Measurements from ENCODE around the gene SH3GL2. TPM values are rescaled to one million over a fixed set of nuclear protein-coding genes. Genes with fewer than 3 reads are reported as not detected.

The SH3GL2 gene
- total RNA-seq, 1 donor from 2014 or later: 3.2 TPM

DNA sequence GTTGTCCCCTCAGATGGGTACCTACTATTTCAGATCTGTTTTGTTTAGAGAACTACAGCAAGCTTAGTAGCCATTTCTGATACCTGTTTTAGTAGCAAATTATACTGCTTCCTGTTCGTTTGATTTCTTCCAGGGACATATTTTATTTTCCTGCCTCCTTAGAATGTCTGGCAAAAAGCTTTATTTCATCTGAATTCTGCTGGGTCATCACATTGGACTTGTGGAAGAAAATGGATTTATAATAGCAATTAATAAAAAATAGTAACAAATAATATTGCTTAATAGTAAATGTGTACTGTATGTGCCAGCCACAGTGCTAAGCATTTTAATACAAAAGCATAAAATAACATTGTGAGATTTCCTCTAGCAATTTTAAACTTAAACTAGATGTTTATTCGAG lies 79.4 kb downstream of the SH3GL2 start:
- intact Hi-C loops (cut with DNase I): no loop called here
- H3K27ac ChIP-seq: no peak overlapping the region
- no peak for ATAC-seq
- H3K36me3 ChIP-seq: no peaks in the 10 kb centered on the region
- no peaks in the 10 kb centered on the region for H3K9me3 ChIP-seq
- TF ChIP-seq, protein P1, sequence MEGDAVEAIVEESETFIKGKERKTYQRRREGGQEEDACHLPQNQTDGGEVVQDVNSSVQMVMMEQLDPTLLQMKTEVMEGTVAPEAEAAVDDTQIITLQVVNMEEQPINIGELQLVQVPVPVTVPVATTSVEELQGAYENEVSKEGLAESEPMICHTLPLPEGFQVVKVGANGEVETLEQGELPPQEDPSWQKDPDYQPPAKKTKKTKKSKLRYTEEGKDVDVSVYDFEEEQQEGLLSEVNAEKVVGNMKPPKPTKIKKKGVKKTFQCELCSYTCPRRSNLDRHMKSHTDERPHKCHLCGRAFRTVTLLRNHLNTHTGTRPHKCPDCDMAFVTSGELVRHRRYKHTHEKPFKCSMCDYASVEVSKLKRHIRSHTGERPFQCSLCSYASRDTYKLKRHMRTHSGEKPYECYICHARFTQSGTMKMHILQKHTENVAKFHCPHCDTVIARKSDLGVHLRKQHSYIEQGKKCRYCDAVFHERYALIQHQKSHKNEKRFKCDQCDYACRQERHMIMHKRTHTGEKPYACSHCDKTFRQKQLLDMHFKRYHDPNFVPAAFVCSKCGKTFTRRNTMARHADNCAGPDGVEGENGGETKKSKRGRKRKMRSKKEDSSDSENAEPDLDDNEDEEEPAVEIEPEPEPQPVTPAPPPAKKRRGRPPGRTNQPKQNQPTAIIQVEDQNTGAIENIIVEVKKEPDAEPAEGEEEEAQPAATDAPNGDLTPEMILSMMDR (IDR thresholded peaks at IDR 0.05): no peak
- H3K4me1 ChIP-seq: no peaks in the 10 kb centered on the region
- DNase-seq: no peak
- H3K27me3 ChIP-seq: no peaks in the 10 kb centered on the region
- no peak overlapping the region for H3K4me3 ChIP-seq

DNA sequence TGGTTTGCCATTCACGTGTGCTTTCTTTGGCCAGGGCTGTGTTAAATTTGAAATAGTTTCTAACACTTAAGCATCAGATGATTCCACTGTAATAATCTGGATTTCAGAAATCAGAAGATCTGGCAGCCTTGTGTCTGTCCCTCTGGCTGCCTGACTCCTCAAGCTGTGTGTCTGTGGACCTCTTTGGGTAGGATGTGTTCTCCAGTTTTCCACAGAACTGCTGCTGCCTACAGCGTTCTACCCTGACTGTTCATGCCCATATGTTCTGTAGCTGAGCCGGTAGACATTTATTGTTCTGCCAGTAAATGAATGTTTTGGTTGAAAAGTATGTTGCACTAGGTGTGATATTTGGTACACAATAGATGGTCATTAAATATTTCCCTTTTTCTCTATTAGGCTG lies 81.3 kb downstream of the SH3GL2 start:
- TF ChIP-seq, protein P1 (IDR thresholded peaks at IDR 0.05): no peak
- Histone ChIP-seq H3K36me3 (no peaks in the 10 kb centered on the region), H3K4me1 (no peaks in the 10 kb centered on the region), H3K27ac (no peak overlapping the region), H3K27me3 (no peaks in the 10 kb centered on the region), H3K9me3 (no peaks in the 10 kb centered on the region), H3K4me3 (no peak overlapping the region)
- DNase-seq (no peak), ATAC-seq (no peak)
- intact Hi-C loops (cut with DNase I): no loop called here

- Histone ChIP-seq H3K4me1 (no peaks in the 10 kb centered on the region), H3K9me3 (no peaks in the 10 kb centered on the region), H3K27ac (no peak overlapping the region), H3K4me3 (no peak overlapping the region), H3K36me3 (no peaks in the 10 kb centered on the region), H3K27me3 (no peaks in the 10 kb centered on the region)
- no peak for ATAC-seq
- intact Hi-C loops (cut with DNase I): no loop called here
- DNase-seq: no peak
- TF ChIP-seq, protein P1 (IDR thresholded peaks at IDR 0.05): no peak
These were observed 86.6 kb downstream of the SH3GL2 start for GRCh38 chr9:17665450-17665849.

- H3K4me3 ChIP-seq: no peak overlapping the region
- intact Hi-C loops (cut with DNase I): no loop called here
- H3K27ac ChIP-seq: no peak overlapping the region
- H3K4me1 ChIP-seq: no peaks in the 10 kb centered on the region
- H3K27me3 ChIP-seq: no peaks in the 10 kb centered on the region
- ATAC-seq (no peak), DNase-seq (no peak)
- TF ChIP-seq, protein P1 (IDR thresholded peaks at IDR 0.05): no peak
- no peaks in the 10 kb centered on the region for H3K9me3 ChIP-seq
- H3K36me3 ChIP-seq: no peaks in the 10 kb centered on the region
These were observed 90.3 kb downstream of the SH3GL2 start for GRCh38 chr9:17669206-17669605.

DNA sequence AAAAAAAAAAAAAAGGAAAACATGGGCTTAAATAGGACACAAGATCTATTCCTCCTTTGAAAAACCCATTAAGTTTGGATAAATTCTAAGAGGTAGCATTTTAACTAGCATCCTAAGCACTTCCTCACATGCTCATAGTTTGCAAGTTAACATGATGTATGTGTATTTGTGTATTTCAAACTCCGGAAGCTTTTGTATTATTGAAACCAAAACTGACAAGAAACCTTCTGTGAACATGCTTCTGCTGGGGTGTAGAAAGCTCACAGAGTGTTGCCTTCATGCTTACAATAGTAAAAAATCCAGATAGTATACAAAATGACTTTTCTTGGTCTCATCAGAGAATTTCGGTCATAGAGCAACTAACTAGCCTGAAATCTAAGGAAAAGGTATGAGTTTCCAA lies 103.8 kb downstream of the SH3GL2 start:
- intact Hi-C loops (cut with DNase I): no loop called here
- no peak for ATAC-seq
- H3K4me1 ChIP-seq: no peaks in the 10 kb centered on the region

More for the DNA sequence above, 103.8 kb downstream of the SH3GL2 start:
- H3K9me3 ChIP-seq: no peaks in the 10 kb centered on the region
- no peak for DNase-seq
- no peaks in the 10 kb centered on the region for H3K36me3 ChIP-seq
- no peak overlapping the region for H3K27ac ChIP-seq
- H3K4me3 ChIP-seq: no peak overlapping the region
- TF ChIP-seq, protein P1 (IDR thresholded peaks at IDR 0.05): no peak
- no peaks in the 10 kb centered on the region for H3K27me3 ChIP-seq

All from upper lobe of right lung (tissue), 1 donor.